A673 (cell line): Measurements from ENCODE around the gene PCP4.

ENCODE experiments used
- EZH2 ChIP-seq: fragments of 200-600 bp; sonication (generic); IDR thresholded peaks from 2 replicates; pipeline ENCODE4 v1.6.1; 2017; ENCODE audit warnings: borderline replicate concordance, low read depth, mild to moderate bottlenecking, mixed read lengths, antibody characterized with exemption, low read length; ENCODE audit not compliant: poor library complexity, severe bottlenecking
- TF ChIP-seq, protein P1 (sequence below): fragments of 300-800, 200-600 bp; sonication (generic); conservative IDR thresholded peaks from 2 replicates; pipeline ENCODE4 v1.5.1; 2017; ENCODE audit warnings: low read depth, mild to moderate bottlenecking, antibody characterized with exemption, low read length, moderate library complexity, mixed read lengths

DNA sequence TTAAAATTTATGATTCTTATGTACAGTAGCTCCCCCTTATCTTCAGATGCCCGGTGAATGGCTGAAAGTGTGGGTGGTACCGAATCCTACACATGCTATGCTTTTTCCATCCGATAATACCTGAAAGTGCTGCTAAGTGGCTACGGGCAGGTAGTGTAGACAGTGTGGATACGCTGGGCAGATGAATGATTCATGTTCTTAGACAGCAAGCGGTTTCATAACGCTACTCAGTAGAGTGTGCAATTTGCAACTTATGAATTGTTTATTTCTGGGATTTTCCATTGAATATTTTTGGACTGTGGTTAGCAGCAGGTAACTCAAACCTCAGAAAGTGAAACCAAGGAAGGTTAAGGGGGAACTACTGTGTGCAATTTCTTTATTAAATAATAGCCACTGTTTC, 7.5 kb downstream of the PCP4 start:
- TF ChIP-seq, protein P1, sequence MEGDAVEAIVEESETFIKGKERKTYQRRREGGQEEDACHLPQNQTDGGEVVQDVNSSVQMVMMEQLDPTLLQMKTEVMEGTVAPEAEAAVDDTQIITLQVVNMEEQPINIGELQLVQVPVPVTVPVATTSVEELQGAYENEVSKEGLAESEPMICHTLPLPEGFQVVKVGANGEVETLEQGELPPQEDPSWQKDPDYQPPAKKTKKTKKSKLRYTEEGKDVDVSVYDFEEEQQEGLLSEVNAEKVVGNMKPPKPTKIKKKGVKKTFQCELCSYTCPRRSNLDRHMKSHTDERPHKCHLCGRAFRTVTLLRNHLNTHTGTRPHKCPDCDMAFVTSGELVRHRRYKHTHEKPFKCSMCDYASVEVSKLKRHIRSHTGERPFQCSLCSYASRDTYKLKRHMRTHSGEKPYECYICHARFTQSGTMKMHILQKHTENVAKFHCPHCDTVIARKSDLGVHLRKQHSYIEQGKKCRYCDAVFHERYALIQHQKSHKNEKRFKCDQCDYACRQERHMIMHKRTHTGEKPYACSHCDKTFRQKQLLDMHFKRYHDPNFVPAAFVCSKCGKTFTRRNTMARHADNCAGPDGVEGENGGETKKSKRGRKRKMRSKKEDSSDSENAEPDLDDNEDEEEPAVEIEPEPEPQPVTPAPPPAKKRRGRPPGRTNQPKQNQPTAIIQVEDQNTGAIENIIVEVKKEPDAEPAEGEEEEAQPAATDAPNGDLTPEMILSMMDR, result no peak
- TF ChIP-seq EZH2, result no peak
